Measurements from ENCODE around the gene PNPLA1. TPM values are rescaled to one million over a fixed set of nuclear protein-coding genes. Genes with fewer than 3 reads are reported as not detected.

The PNPLA1 gene
- total RNA-seq, 1 experiment from 2014 or later, result 0.10 TPM

DNA sequence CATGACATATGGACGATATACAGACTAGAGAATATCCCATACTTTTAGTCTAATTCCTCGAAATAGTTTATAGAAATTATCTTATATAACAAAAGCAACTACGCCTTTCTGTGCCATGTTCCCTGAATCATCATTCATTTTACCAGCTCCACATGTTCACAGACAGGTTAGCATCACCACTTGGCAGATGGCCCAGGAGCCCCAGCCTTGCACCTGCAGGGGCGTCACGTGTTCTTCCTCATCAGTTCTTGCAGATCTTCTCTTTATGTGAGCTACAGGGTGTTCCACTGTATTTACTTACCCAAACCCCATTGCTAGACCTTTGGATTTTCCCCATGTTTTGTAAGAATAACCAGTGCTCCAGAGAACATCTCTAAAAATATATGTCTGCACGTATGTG, 79.4 kb downstream of the PNPLA1 start:
- DNase-seq (ENCODE audit: low read depth, low spot score) (no peak), ATAC-seq (no peak)
- H3K9me2 ChIP-seq (ENCODE audit: insufficient read depth), result no peaks in the 10 kb centered on the region
- no peaks in the 10 kb centered on the region for H3K79me2 ChIP-seq (ENCODE audit: insufficient read depth, low read length)
- no peaks in the 10 kb centered on the region for H3K36me3 ChIP-seq (ENCODE audit: control insufficient read depth in 1 of 2, insufficient read depth in 2 of 2, low read length in 2 of 2)
- no peak for TF ChIP-seq EGR1 (IDR thresholded peaks at IDR 0.05; ENCODE audit: low read depth)
- no peak for TF ChIP-seq ZBTB33 (IDR thresholded peaks at IDR 0.05; ENCODE audit: extremely low read depth, insufficient replicate concordance, low read length)
- TF ChIP-seq, protein P1, sequence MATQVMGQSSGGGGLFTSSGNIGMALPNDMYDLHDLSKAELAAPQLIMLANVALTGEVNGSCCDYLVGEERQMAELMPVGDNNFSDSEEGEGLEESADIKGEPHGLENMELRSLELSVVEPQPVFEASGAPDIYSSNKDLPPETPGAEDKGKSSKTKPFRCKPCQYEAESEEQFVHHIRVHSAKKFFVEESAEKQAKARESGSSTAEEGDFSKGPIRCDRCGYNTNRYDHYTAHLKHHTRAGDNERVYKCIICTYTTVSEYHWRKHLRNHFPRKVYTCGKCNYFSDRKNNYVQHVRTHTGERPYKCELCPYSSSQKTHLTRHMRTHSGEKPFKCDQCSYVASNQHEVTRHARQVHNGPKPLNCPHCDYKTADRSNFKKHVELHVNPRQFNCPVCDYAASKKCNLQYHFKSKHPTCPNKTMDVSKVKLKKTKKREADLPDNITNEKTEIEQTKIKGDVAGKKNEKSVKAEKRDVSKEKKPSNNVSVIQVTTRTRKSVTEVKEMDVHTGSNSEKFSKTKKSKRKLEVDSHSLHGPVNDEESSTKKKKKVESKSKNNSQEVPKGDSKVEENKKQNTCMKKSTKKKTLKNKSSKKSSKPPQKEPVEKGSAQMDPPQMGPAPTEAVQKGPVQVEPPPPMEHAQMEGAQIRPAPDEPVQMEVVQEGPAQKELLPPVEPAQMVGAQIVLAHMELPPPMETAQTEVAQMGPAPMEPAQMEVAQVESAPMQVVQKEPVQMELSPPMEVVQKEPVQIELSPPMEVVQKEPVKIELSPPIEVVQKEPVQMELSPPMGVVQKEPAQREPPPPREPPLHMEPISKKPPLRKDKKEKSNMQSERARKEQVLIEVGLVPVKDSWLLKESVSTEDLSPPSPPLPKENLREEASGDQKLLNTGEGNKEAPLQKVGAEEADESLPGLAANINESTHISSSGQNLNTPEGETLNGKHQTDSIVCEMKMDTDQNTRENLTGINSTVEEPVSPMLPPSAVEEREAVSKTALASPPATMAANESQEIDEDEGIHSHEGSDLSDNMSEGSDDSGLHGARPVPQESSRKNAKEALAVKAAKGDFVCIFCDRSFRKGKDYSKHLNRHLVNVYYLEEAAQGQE (IDR thresholded peaks at IDR 0.05; ENCODE audit: low read depth), result no peak
- no peak for TF ChIP-seq CBX3 (IDR thresholded peaks at IDR 0.05; ENCODE audit: low read depth)
- no peak for TF ChIP-seq SP1 (IDR thresholded peaks at IDR 0.05; ENCODE audit: low read depth)
- CTCF ChIA-PET, result interaction anchor here (1.7 kb wide), 1 partner anchor 8 kb away, joined by 6 read pairs; no protein-coding TSS in a partner anchor
- no peak overlapping the region for H3K27ac ChIP-seq (ENCODE audit: low read depth, low read length)
- H3K27me3 ChIP-seq (ENCODE audit: insufficient read depth, low read length), result no peaks in the 10 kb centered on the region
- no peaks in the 10 kb centered on the region for H4K20me1 ChIP-seq (ENCODE audit: insufficient read depth)
- peaks cover 0 to 5% of the 10 kb centered on the region in 2 experiments; a peak in 1 of 4 replicates for H3K9me3 ChIP-seq (ENCODE audit: control insufficient read depth in 1 of 2, insufficient read depth in 1 of 2, low read depth in 1 of 2, low read length in 2 of 2)
- RAD21 ChIA-PET (ENCODE audit: low non-redundant PET in 1 of 2, low total read pairs in 2 of 2, uncharacterized antibody in 2 of 2, unreplicated experiment in 2 of 2), result no interaction called here
- intact Hi-C loops (cut with micrococcal nuclease), result no loop called here
- H3K4me1 ChIP-seq (ENCODE audit: control insufficient read depth in 1 of 2, insufficient read depth in 2 of 2, low read length in 2 of 2), result peaks cover 0 to 10% of the 10 kb centered on the region in 2 experiments; a peak in 1 of 4 replicates
- BruUV-seq (replicated peaks), result no TSS peak
- H3K4me3 ChIP-seq (replicated peaks in 1 of 2; ENCODE audit: low read depth in 1 of 2, low read length in 2 of 2), result no peak overlapping the region
- POLR2A ChIA-PET, result no interaction called here
- H2AFZ ChIP-seq (ENCODE audit: low read depth, low read length, poor library complexity, severe bottlenecking), result no peak overlapping the region
- no peak overlapping the region for H3K9ac ChIP-seq (ENCODE audit: low read length)
- no peak overlapping the region for H3K4me2 ChIP-seq (ENCODE audit: low read length)

Data from HCT116 (cell line).